CD8-positive, alpha-beta memory T cell (primary cell): Measurements from ENCODE around the gene CST8. TPM values are rescaled to one million over a fixed set of nuclear protein-coding genes. Genes with fewer than 3 reads are reported as not detected.

Source experiments
- CTCF ChIA-PET: fragments of 350-600 bp; sonication (Branson Sonifier 250); formaldehyde crosslinking; loops from one replicate; lab custom pipeline; 2021; ENCODE audit warnings: antibody characterized with exemption; lab: Charles Lee
- POLR2A ChIA-PET: fragments of 350-600 bp; sonication (Branson Sonifier 250); formaldehyde crosslinking; loops from one replicate; lab custom pipeline; 2021; ENCODE audit warnings: antibody characterized with exemption; lab: Charles Lee
- DNase-seq, 5 donors: peaks; one replicate each; pipeline versions ENCODE4 v3.0.0 to v3.0.0-alpha.2; 2020 to 2022; ENCODE audit warnings: mixed read lengths in 1 of 5
- H3K27ac ChIP-seq: one replicate; pipeline ENCODE4 v1.7.0; 2013; ENCODE audit warnings: low read depth, mild to moderate bottlenecking, low read length, moderate library complexity
- H3K27me3 ChIP-seq: 2 replicates; pipeline ENCODE4 v1.7.0; 2013; ENCODE audit warnings: low read length, mild to moderate bottlenecking; ENCODE audit not compliant: insufficient read depth, poor library complexity, severe bottlenecking
- H3K36me3 ChIP-seq: 2 replicates; pipeline ENCODE4 v1.7.0; 2013; ENCODE audit warnings: mild to moderate bottlenecking, low read length, moderate library complexity; ENCODE audit not compliant: insufficient read depth
- H3K4me1 ChIP-seq: 2 replicates; pipeline ENCODE4 v1.7.0; 2013; ENCODE audit warnings: mild to moderate bottlenecking, low read length, moderate library complexity; ENCODE audit not compliant: insufficient read depth
- H3K4me3 ChIP-seq: 2 replicates; pipeline ENCODE4 v1.7.0; 2013; ENCODE audit warnings: mild to moderate bottlenecking, low read length
- H3K9me3 ChIP-seq: 2 replicates; pipeline ENCODE4 v1.7.0; 2013; ENCODE audit warnings: mild to moderate bottlenecking, low read length
- H3K27ac Mint-ChIP-seq, 8 donors: one replicate each; pipeline ENCODE4 v1.8.0; 2020 to 2021; ENCODE audit warnings: mixed read lengths in 8 of 8, mild to moderate bottlenecking in 6 of 8, inconsistent platforms in 3 of 8, moderate library complexity in 3 of 8
- H3K27me3 Mint-ChIP-seq, 2 donors: one replicate each; pipeline ENCODE4 v1.8.0; 2020 to 2021; ENCODE audit warnings: mixed read lengths in 2 of 2, mild to moderate bottlenecking in 1 of 2, moderate library complexity in 1 of 2
- H3K36me3 Mint-ChIP-seq, 3 donors: one replicate each; pipeline ENCODE4 v1.8.0; 2020 to 2021; ENCODE audit warnings: mixed read lengths in 3 of 3, inconsistent platforms in 1 of 3, mild to moderate bottlenecking in 1 of 3
- H3K4me1 Mint-ChIP-seq, 3 donors: one replicate each; pipeline ENCODE4 v1.8.0; 2020 to 2021; ENCODE audit warnings: mixed read lengths in 3 of 3, inconsistent platforms in 1 of 3, mild to moderate bottlenecking in 1 of 3
- H3K4me3 Mint-ChIP-seq, 7 donors: one replicate each; pipeline ENCODE4 v1.8.0; 2020 to 2021; ENCODE audit warnings: mixed read lengths in 7 of 7, mild to moderate bottlenecking in 6 of 7, moderate library complexity in 4 of 7, inconsistent platforms in 2 of 7
- H3K9me3 Mint-ChIP-seq, 5 donors: one replicate each; pipeline ENCODE4 v1.8.0; 2020 to 2022; ENCODE audit warnings: mixed read lengths in 5 of 5, mild to moderate bottlenecking in 3 of 5, moderate library complexity in 2 of 5, inconsistent platforms in 1 of 5
- polyA plus RNA-seq: library from polyadenylated mRNA; unstranded; fragments of 300-500 nt; fragmentation: Illumina TruSeq; gene quantifications from one replicate; pipeline ENCODE4 v1.2.3, GENCODE V29; 2021
- total RNA-seq, 2 experiments: library from RNA; stranded (reverse); gene quantifications; one replicate each; pipeline ENCODE4 v1.2.3, GENCODE V29; 2021

Gene CST8
- total and polyA plus RNA-seq, 3 experiments from 2014 or later, result not detected

- POLR2A ChIA-PET, result no interaction called here
- Histone ChIP-seq H3K27me3 (no peaks in the 10 kb centered on the region), H3K4me3 (no peak overlapping the region), H3K4me1 (no peaks in the 10 kb centered on the region), H3K9me3 (no peaks in the 10 kb centered on the region), H3K36me3 (no peaks in the 10 kb centered on the region), H3K27ac (no peak overlapping the region)
- H3K4me3 Mint-ChIP-seq, result no peak overlapping the region
- H3K9me3 Mint-ChIP-seq, result no peaks in the 10 kb centered on the region
- CTCF ChIA-PET, result no interaction called here
- no peaks in the 10 kb centered on the region for H3K36me3 Mint-ChIP-seq
- no peak for DNase-seq
- no peak overlapping the region for H3K27ac Mint-ChIP-seq
- H3K27me3 Mint-ChIP-seq, result peaks cover 4 to 7% of the 10 kb centered on the region in 2 donors
- no peaks in the 10 kb centered on the region for H3K4me1 Mint-ChIP-seq
Observed at GRCh38 chr20:23514848-23515247, 23.9 kb downstream of the CST8 start.

- ChIA-PET CTCF (no interaction called here), POLR2A (no interaction called here)
- Mint-ChIP-seq H3K27me3 (peaks cover 6% of the 10 kb centered on the region in 2 donors), H3K36me3 (no peaks in the 10 kb centered on the region), H3K27ac (no peak overlapping the region), H3K9me3 (no peaks in the 10 kb centered on the region), H3K4me3 (no peak overlapping the region), H3K4me1 (no peaks in the 10 kb centered on the region)
- Histone ChIP-seq H3K9me3 (no peaks in the 10 kb centered on the region), H3K4me3 (no peak overlapping the region), H3K27ac (no peak overlapping the region), H3K36me3 (no peaks in the 10 kb centered on the region), H3K4me1 (no peaks in the 10 kb centered on the region), H3K27me3 (no peaks in the 10 kb centered on the region)
- DNase-seq, result no peak
Observed at GRCh38 chr20:23515250-23515939, 24.5 kb downstream of the CST8 start.

GRCh38 chr20:23517719-23518118 is 26.8 kb downstream of the CST8 start:
- no peaks in the 10 kb centered on the region for H3K36me3 ChIP-seq
- POLR2A ChIA-PET, result no interaction called here
- Mint-ChIP-seq H3K27me3 (peaks cover 4 to 6% of the 10 kb centered on the region in 2 donors), H3K4me3 (no peak overlapping the region), H3K36me3 (no peaks in the 10 kb centered on the region), H3K9me3 (no peaks in the 10 kb centered on the region), H3K4me1 (no peaks in the 10 kb centered on the region), H3K27ac (no peak overlapping the region)
- DNase-seq, result no peak
- no peaks in the 10 kb centered on the region for H3K27me3 ChIP-seq
- H3K9me3 ChIP-seq, result no peaks in the 10 kb centered on the region
- H3K27ac ChIP-seq, result no peak overlapping the region
- H3K4me1 ChIP-seq, result no peaks in the 10 kb centered on the region
- CTCF ChIA-PET, result no interaction called here
- H3K4me3 ChIP-seq, result no peak overlapping the region

DNA sequence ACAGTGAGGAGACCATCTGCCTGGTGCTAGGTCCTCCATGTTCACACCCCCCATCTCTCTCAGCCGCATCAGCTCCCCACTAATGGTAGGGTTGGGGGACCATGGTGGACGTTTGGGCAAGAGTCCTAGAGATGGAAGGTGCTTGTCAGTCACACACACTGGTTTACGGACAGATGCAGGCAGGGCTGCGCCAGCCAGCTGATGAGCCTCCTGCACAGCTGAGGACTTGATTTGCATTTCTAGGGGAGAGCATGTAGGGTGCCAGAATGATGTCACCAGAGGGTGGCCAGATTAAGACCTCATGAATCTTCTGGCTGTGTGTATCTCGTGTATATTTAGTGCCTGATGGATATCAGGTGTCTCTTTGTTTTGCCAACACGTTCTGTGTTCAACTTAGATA is 28.6 kb downstream of the CST8 start:
- H3K27ac Mint-ChIP-seq, result no peak overlapping the region
- no peaks in the 10 kb centered on the region for H3K4me1 Mint-ChIP-seq
- Histone ChIP-seq H3K9me3 (no peaks in the 10 kb centered on the region), H3K27me3 (no peaks in the 10 kb centered on the region), H3K36me3 (no peaks in the 10 kb centered on the region), H3K4me3 (no peak overlapping the region), H3K4me1 (no peaks in the 10 kb centered on the region), H3K27ac (no peak overlapping the region)
- ChIA-PET POLR2A (no interaction called here), CTCF (no interaction called here)
- H3K9me3 Mint-ChIP-seq, result no peaks in the 10 kb centered on the region
- no peaks in the 10 kb centered on the region for H3K36me3 Mint-ChIP-seq
- H3K4me3 Mint-ChIP-seq, result no peak overlapping the region
- DNase-seq, result no peak
- H3K27me3 Mint-ChIP-seq, result peaks cover 4 to 6% of the 10 kb centered on the region in 2 donors

- H3K36me3 Mint-ChIP-seq, result no peaks in the 10 kb centered on the region
- ChIA-PET CTCF (no interaction called here), POLR2A (no interaction called here)
- H3K4me3 Mint-ChIP-seq, result no peak overlapping the region
- Histone ChIP-seq H3K4me1 (no peaks in the 10 kb centered on the region), H3K36me3 (no peaks in the 10 kb centered on the region), H3K27ac (no peak overlapping the region), H3K4me3 (no peak overlapping the region), H3K9me3 (no peaks in the 10 kb centered on the region), H3K27me3 (no peaks in the 10 kb centered on the region)
- no peaks in the 10 kb centered on the region for H3K4me1 Mint-ChIP-seq
- no peak for DNase-seq
- H3K9me3 Mint-ChIP-seq, result no peaks in the 10 kb centered on the region
- no peak overlapping the region for H3K27ac Mint-ChIP-seq
- peaks cover 2 to 6% of the 10 kb centered on the region in 2 donors for H3K27me3 Mint-ChIP-seq
Observed at GRCh38 chr20:23520185-23520584, 29.3 kb downstream of the CST8 start.

- Histone ChIP-seq H3K9me3 (no peaks in the 10 kb centered on the region), H3K27ac (no peak overlapping the region), H3K27me3 (no peaks in the 10 kb centered on the region), H3K4me3 (no peak overlapping the region), H3K36me3 (no peaks in the 10 kb centered on the region), H3K4me1 (no peaks in the 10 kb centered on the region)
- DNase-seq, result no peak
- H3K4me1 Mint-ChIP-seq, result no peaks in the 10 kb centered on the region
- H3K36me3 Mint-ChIP-seq, result peaks cover 0 to 14% (median 2%) of the 10 kb centered on the region in 3 donors
- ChIA-PET POLR2A (no interaction called here), CTCF (no interaction called here)
- peaks cover 1 to 9% of the 10 kb centered on the region in 2 donors for H3K27me3 Mint-ChIP-seq
- H3K4me3 Mint-ChIP-seq, result no peak overlapping the region
- peaks cover 9 to 12% (median 11%) of the 10 kb centered on the region in 5 donors for H3K9me3 Mint-ChIP-seq
- peak overlapping the region in 1 of 8 donors; percentile 47 for H3K27ac Mint-ChIP-seq
Observed at GRCh38 chr20:23524146-23524545, 33.2 kb downstream of the CST8 start.

DNA sequence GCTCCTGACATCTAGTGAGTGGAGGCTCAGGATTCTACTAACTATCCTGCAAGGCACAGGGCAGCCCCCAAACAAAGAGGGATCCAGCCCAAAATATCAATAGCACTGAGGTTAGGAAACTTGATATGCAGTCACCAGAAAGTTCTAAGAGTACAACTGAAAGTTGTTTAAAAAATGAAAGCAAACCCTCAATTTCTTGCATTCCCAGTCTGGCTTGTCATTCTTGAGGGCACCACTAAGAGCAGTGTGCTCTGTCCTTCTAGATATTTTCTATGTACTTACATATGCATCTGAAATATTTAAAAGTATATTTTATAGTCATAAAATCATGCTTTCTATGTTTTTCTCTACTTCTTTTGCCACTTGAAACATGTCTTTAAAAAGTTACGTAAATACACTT is 35.9 kb downstream of the CST8 start:
- Histone ChIP-seq H3K36me3 (no peaks in the 10 kb centered on the region), H3K4me3 (no peak overlapping the region), H3K4me1 (no peaks in the 10 kb centered on the region), H3K27ac (no peak overlapping the region), H3K9me3 (no peaks in the 10 kb centered on the region), H3K27me3 (no peaks in the 10 kb centered on the region)
- Mint-ChIP-seq H3K9me3 (peaks cover 13 to 23% (median 13%) of the 10 kb centered on the region in 5 donors), H3K4me3 (no peak overlapping the region), H3K27me3 (peaks cover 1 to 3% of the 10 kb centered on the region in 2 donors), H3K4me1 (peaks cover 0 to 8% (median 0%) of the 10 kb centered on the region in 3 donors), H3K36me3 (peaks cover 0 to 15% (median 2%) of the 10 kb centered on the region in 3 donors), H3K27ac (no peak overlapping the region)
- POLR2A ChIA-PET, result no interaction called here
- CTCF ChIA-PET, result no interaction called here
- no peak for DNase-seq

GRCh38 chr20:23528867-23529431 is 38.0 kb downstream of the CST8 start:
- H3K9me3 Mint-ChIP-seq, result peaks cover 13 to 23% (median 13%) of the 10 kb centered on the region in 5 donors
- no peaks in the 10 kb centered on the region for H3K9me3 ChIP-seq
- POLR2A ChIA-PET, result no interaction called here
- H3K27ac Mint-ChIP-seq, result no peak overlapping the region
- H3K27me3 Mint-ChIP-seq, result peaks cover 1 to 3% of the 10 kb centered on the region in 2 donors
- H3K4me3 Mint-ChIP-seq, result no peak overlapping the region
- no peak for DNase-seq
- peaks cover 0 to 8% (median 0%) of the 10 kb centered on the region in 3 donors for H3K4me1 Mint-ChIP-seq
- CTCF ChIA-PET, result no interaction called here
- H3K36me3 Mint-ChIP-seq, result peaks cover 0 to 15% (median 2%) of the 10 kb centered on the region in 3 donors
- H3K36me3 ChIP-seq, result no peaks in the 10 kb centered on the region
- H3K27me3 ChIP-seq, result no peaks in the 10 kb centered on the region
- H3K4me3 ChIP-seq, result no peak overlapping the region
- no peak overlapping the region for H3K27ac ChIP-seq
- H3K4me1 ChIP-seq, result no peaks in the 10 kb centered on the region
